ENCODE results near the gene CHCHD6.
A peak's percentile ranks its signal among the peaks of the same experiment; 100 is the strongest.

CHCHD6 gene

GRCh38 chr3:126895178-126896066, 191.4 kb downstream of the CHCHD6 start:
- DNase-seq (ENCODE audit: low spot score), result peak; percentile 20

GRCh38 chr3:126896067-126896441, 192.0 kb downstream of the CHCHD6 start:
- DNase-seq (ENCODE audit: low spot score), result no peak

- no peak for DNase-seq (ENCODE audit: low spot score)
Observed at GRCh38 chr3:126896968-126897367, 192.9 kb downstream of the CHCHD6 start.

GRCh38 chr3:126897943-126898342, 193.9 kb downstream of the CHCHD6 start:
- DNase-seq (ENCODE audit: low spot score), result no peak

GRCh38 chr3:126900859-126901540, 197.0 kb downstream of the CHCHD6 start:
- no peak for DNase-seq (ENCODE audit: low spot score)

- DNase-seq (ENCODE audit: low spot score), result no peak
Observed at GRCh38 chr3:126901631-126902030, 197.6 kb downstream of the CHCHD6 start.

GRCh38 chr3:126903521-126903920, 199.5 kb downstream of the CHCHD6 start:
- DNase-seq (ENCODE audit: low spot score), result no peak

- no peak for DNase-seq (ENCODE audit: low spot score)
Observed at GRCh38 chr3:126907557-126907956, 203.5 kb downstream of the CHCHD6 start.

- no peak for DNase-seq (ENCODE audit: low spot score)
Observed at GRCh38 chr3:126908752-126909275, 204.8 kb downstream of the CHCHD6 start.

- DNase-seq (ENCODE audit: low spot score), result no peak
Observed at GRCh38 chr3:126910231-126910630, 206.2 kb downstream of the CHCHD6 start.

GRCh38 chr3:126911162-126912026, 207.4 kb downstream of the CHCHD6 start:
- DNase-seq (ENCODE audit: low spot score), result peak; percentile 41

GRCh38 chr3:126912027-126912422, 208.0 kb downstream of the CHCHD6 start:
- DNase-seq (ENCODE audit: low spot score), result no peak

GRCh38 chr3:126912491-126913195, 208.6 kb downstream of the CHCHD6 start:
- DNase-seq (ENCODE audit: low spot score), result no peak

- DNase-seq (ENCODE audit: low spot score), result no peak
Observed at GRCh38 chr3:126913524-126913923, 209.5 kb downstream of the CHCHD6 start.

GRCh38 chr3:126914226-126914625, 210.2 kb downstream of the CHCHD6 start:
- DNase-seq (ENCODE audit: low spot score), result no peak

- no peak for DNase-seq (ENCODE audit: low spot score)
Observed at GRCh38 chr3:126915015-126915414, 211.0 kb downstream of the CHCHD6 start.

- no peak for DNase-seq (ENCODE audit: low spot score)
Observed at GRCh38 chr3:126916546-126916945, 212.5 kb downstream of the CHCHD6 start.

- no peak for DNase-seq (ENCODE audit: low spot score)
Observed at GRCh38 chr3:126917232-126917804, 213.3 kb downstream of the CHCHD6 start.

- no peak for DNase-seq (ENCODE audit: low spot score)
Observed at GRCh38 chr3:126918355-126918821, 214.3 kb downstream of the CHCHD6 start.

GRCh38 chr3:126921085-126921824, 217.2 kb downstream of the CHCHD6 start:
- DNase-seq (ENCODE audit: low spot score), result no peak
